Endothelial cell (in vitro differentiated cells): ENCODE data around the gene ANGPTL4. TPM values are rescaled to one million over a fixed set of nuclear protein-coding genes. Genes with fewer than 3 reads are reported as not detected.

Experiments used
- DNase-seq: peaks from one replicate; pipeline ENCODE4 v3.0.0; 2021; ENCODE audit warnings: low spot score
- H3K27ac Mint-ChIP-seq: one replicate; pipeline ENCODE4 v1.8.0; 2021; ENCODE audit warnings: mixed read lengths, inconsistent platforms; ENCODE audit not compliant: unreplicated experiment
- H3K27me3 Mint-ChIP-seq: one replicate; pipeline ENCODE4 v1.8.0; 2021; ENCODE audit warnings: mild to moderate bottlenecking, moderate library complexity, mixed read lengths, inconsistent platforms; ENCODE audit not compliant: unreplicated experiment
- H3K36me3 Mint-ChIP-seq: one replicate; pipeline ENCODE4 v1.8.0; 2021; ENCODE audit warnings: mild to moderate bottlenecking, low read depth, mixed read lengths, inconsistent platforms; ENCODE audit not compliant: unreplicated experiment
- H3K4me1 Mint-ChIP-seq: one replicate; pipeline ENCODE4 v1.8.0; 2021; ENCODE audit warnings: mild to moderate bottlenecking, mixed read lengths, inconsistent platforms; ENCODE audit not compliant: unreplicated experiment
- H3K4me3 Mint-ChIP-seq: one replicate; pipeline ENCODE4 v1.8.0; 2021; ENCODE audit warnings: mild to moderate bottlenecking, mixed read lengths, inconsistent platforms; ENCODE audit not compliant: unreplicated experiment
- H3K9me3 Mint-ChIP-seq: one replicate; pipeline ENCODE4 v1.8.0; 2021; ENCODE audit warnings: mixed read lengths, inconsistent platforms; ENCODE audit not compliant: unreplicated experiment
- total RNA-seq: library from RNA; stranded (reverse); fragmentation: NEBNext Ultra II Directional; extraction: Animal tissue kit (Norgen Biotek cat#: 25700); gene quantifications from one replicate; pipeline ENCODE4 v1.2.1, GENCODE V29; 2021; ENCODE audit not compliant: unreplicated experiment
- TF ChIP-seq, protein P1 (sequence below): fragments of 200-600 bp; sonication (generic); IDR thresholded peaks from one replicate; pipeline ENCODE4 v1.5.0; 2021; ENCODE audit warnings: antibody characterized with exemption; ENCODE audit not compliant: unreplicated experiment

ANGPTL4 gene
- total RNA-seq, 1 donor from 2014 or later = 14.3 TPM

DNA sequence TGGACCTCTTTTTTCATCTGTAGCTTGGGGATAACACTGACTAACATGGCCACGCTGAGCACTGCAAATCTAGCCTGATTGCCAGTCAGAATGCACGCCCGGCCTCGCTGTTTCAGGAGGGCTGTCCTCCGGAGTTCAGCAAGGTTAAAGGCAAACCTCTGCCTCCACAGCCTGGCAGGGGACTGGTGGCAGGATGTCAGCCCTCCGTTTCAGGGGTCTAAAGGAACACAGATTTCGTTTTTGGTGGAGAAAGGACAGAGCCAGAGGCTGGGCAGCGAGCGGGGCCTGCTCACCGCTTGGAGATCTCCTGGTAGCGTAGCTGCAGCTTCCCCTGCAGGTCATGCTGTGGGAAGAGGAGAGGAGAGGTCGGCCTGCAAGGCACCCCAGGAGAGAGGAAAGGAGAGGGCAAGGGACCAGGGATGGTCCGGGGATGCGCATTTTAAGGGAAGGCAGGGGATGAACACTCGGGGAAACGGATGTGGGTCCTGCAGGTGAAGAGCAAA, 43.3 kb upstream of the ANGPTL4 start:
- Mint-ChIP-seq H3K36me3 (peaks cover 16% of the 10 kb centered on the region), H3K27ac (peak overlapping the region; percentile 100), H3K4me3 (peak overlapping the region; percentile 100), H3K4me1 (peaks cover 41% of the 10 kb centered on the region), H3K27me3 (peaks cover 16% of the 10 kb centered on the region), H3K9me3 (no peaks in the 10 kb centered on the region)
- DNase-seq = peak; percentile 37
- TF ChIP-seq, protein P1, sequence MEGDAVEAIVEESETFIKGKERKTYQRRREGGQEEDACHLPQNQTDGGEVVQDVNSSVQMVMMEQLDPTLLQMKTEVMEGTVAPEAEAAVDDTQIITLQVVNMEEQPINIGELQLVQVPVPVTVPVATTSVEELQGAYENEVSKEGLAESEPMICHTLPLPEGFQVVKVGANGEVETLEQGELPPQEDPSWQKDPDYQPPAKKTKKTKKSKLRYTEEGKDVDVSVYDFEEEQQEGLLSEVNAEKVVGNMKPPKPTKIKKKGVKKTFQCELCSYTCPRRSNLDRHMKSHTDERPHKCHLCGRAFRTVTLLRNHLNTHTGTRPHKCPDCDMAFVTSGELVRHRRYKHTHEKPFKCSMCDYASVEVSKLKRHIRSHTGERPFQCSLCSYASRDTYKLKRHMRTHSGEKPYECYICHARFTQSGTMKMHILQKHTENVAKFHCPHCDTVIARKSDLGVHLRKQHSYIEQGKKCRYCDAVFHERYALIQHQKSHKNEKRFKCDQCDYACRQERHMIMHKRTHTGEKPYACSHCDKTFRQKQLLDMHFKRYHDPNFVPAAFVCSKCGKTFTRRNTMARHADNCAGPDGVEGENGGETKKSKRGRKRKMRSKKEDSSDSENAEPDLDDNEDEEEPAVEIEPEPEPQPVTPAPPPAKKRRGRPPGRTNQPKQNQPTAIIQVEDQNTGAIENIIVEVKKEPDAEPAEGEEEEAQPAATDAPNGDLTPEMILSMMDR = no peak

DNA sequence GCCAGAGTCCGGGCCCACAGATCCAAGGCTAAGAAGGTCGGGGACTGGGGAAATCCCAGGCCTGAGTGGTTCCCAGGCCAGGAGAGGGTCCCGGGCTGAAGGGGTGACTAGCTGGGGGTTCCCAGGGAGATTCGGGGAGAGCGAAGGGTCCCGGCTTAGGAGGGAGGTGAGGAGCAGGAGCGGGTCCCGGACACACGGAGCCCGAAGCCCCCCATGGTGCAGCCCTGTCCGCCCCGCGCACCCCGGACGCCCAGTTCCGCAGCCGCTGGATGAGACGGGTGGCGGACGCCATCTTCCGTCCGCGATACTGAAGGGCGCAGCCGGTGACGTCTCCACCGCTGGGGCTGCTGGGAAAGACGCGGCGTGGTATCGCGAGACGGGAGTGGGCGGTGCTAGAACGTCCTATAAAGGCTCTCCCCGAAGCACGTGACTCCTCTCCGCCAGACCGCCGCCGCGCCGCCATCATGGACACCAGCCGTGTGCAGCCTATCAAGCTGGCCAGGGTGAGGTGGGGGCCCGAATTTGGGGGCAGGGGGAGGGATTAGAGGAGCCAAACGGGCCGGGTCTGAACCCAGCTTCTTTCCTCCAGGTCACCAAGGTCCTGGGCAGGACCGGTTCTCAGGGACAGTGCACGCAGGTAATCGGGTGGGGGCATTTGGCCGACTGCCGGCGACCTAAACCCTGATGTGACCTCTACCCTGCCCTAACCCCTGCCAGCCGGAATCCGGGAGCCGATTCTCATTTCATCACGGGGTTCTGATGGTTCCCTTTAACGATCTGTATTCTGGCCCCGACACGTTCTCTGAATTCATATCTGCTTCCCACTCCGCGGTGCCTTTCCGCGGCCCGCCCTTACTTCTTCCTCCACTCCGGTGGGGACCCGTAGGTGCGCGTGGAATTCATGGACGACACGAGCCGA, 42.6 kb upstream of the ANGPTL4 start, which contains the start of the genes NDUFA7 and RPS28:
Gene NDUFA7 (minus strand): TSS at position 309 of the 919 bp plus-strand sequence. CDS start 17 bp downstream, at position 292.
Gene RPS28 (plus strand): TSS at position 430 of the 919 bp plus-strand sequence. CDS start 35 bp downstream, at position 465.
- no peaks in the 10 kb centered on the region for H3K9me3 Mint-ChIP-seq
- peaks cover 38% of the 10 kb centered on the region for H3K4me1 Mint-ChIP-seq
- peak within 1 kb of the TSS; percentile 100 for H3K4me3 Mint-ChIP-seq
- H3K36me3 Mint-ChIP-seq = peaks cover 13% of the 10 kb centered on the region
- TF ChIP-seq, protein P1 = no peak
- H3K27ac Mint-ChIP-seq = peak within 1 kb of the TSS; percentile 100
- peaks cover 16% of the 10 kb centered on the region for H3K27me3 Mint-ChIP-seq
- peak; percentile 96 for DNase-seq

DNA sequence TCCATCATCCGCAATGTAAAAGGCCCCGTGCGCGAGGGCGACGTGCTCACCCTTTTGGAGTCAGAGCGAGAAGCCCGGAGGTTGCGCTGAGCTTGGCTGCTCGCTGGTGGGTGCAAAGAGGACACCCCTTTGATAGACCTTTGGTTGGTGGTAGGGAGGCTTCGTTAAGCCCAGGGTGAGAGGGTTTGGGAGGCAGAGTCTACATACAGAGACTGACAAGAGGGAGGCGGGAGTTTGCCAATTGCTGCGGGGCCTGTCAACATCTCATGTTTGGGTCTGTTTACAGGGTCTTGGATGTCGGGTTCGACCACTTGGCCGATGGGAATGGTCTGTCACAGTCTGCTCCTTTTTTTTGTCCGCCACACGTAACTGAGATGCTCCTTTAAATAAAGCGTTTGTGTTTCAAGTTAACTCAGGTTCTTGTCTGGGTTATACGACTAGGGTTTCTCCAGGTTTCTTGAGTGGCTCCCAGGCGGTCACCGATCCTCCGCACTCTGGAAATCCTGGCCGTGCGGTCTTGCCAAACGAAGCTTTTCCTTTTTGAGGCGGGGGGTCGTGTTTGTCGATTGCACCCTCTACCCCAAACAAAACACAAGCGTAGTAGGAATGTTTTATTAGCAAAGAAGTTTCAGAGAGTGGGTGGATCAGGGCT, 41.8 kb upstream of the ANGPTL4 start:
- DNase-seq = no peak
- TF ChIP-seq, protein P1 = no peak
- H3K4me3 Mint-ChIP-seq = peak overlapping the region; percentile 100
- no peaks in the 10 kb centered on the region for H3K9me3 Mint-ChIP-seq
- peaks cover 19% of the 10 kb centered on the region for H3K27me3 Mint-ChIP-seq
- H3K27ac Mint-ChIP-seq = peak overlapping the region; percentile 100
- H3K36me3 Mint-ChIP-seq = peaks cover 16% of the 10 kb centered on the region
- peaks cover 36% of the 10 kb centered on the region for H3K4me1 Mint-ChIP-seq

DNA sequence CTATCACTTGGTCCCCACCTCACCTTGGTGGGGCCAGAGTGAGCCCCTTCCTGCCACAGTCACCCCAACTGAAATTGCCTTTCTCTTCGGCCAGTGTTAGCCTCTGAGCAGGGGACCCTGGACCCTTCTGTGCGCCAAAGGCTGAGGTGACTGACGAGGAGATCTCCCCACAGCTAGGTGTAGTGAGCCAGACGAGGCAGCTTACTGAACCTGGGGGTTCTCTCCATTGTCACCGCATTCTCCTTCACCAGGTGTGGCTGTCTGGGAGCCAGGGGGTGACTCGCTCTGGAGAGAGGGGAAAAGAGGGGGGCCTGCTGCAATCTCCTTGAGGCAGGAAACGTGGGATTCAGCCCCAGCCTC, 41.3 kb upstream of the ANGPTL4 start:
- Mint-ChIP-seq H3K36me3 (peaks cover 17% of the 10 kb centered on the region), H3K4me3 (peak overlapping the region; percentile 100), H3K9me3 (no peaks in the 10 kb centered on the region), H3K27ac (peak overlapping the region; percentile 36), H3K4me1 (peaks cover 31% of the 10 kb centered on the region), H3K27me3 (peaks cover 19% of the 10 kb centered on the region)
- DNase-seq = no peak
- TF ChIP-seq, protein P1 = no peak
